Measurements from ENCODE around the gene RUNX2.

GRCh38 chr6:45297320-45297719 lies 30.8 kb upstream of the RUNX2 start:
- TF ChIP-seq ARNTL (CRISPR knock-in tag; IDR thresholded peaks at IDR 0.05; ENCODE audit: borderline replicate concordance, low read depth) (no peak), CSDC2 (CRISPR knock-in tag; IDR thresholded peaks at IDR 0.05) (no peak), ZFP30 (CRISPR knock-in tag; IDR thresholded peaks at IDR 0.05) (no peak), ZC3H10 (CRISPR knock-in tag; IDR thresholded peaks at IDR 0.05) (no peak), OSR1 (CRISPR knock-in tag; IDR thresholded peaks at IDR 0.05) (no peak), ZNF565 (CRISPR knock-in tag; conservative IDR thresholded peaks at IDR 0.05; ENCODE audit: low read depth) (no peak), ZFP3 (CRISPR knock-in tag; IDR thresholded peaks at IDR 0.05) (no peak), RARB (CRISPR knock-in tag; IDR thresholded peaks at IDR 0.05) (no peak)
